GM21526 (cell line): ENCODE measurements around the gene SREBF1.
"Not testable (repeated sequence)": the region's sequence is repeated elsewhere in the genome, so short reads cannot be mapped to it uniquely, and the experiment has no call there.

Experiments
- ATAC-seq: cut with Tn5 transposase; IDR thresholded peaks from one replicate; pipeline ENCODE4 v1.9.1; 2021; ENCODE audit warnings: moderate library complexity; ENCODE audit not compliant: unreplicated experiment, low FRiP score

The SREBF1 gene

DNA sequence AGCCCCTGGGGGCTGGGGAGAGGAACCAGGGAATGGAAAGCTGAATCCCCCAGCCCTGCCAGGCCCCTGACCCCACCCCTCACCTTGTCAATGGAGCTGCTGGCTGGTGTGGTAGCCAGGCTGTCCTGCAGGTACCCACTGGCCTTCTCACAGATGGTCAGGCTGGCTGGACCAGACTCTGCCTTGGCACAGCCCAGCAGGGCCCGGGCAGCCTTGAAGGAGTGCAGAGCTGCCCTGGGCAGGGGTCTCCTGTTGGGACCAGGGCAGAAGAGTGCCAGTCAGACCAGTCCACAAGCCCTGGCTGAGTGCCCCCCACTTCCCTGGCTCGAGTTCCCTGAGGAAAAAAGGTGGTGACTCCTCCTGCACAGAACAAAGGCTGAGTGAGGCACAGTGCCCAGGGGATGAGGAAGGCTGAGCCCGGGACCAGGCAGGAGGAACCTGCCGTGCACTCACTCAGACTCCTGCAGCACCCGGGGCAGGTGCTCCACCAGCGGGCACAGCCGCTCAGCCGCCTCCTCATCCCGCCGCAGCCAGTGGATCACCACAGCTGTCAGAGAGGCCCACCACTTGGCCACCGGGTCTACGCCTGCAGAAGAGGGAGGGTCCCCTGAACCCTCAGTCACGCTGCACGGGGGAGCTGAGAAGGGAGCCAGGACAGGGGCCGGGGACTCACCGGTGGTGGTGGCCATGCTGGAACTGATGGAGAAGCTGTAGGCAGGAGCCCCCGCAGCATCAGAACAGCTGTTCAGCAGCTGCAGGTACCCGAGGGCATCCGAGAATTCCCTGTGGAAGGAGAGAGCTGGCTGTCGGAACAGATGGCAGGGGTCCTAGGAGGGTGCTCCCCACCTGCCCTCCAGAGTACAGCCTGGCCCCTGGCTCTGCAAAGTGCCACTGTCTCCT, 22.4 kb downstream of the SREBF1 start:
- no peak for ATAC-seq

DNA sequence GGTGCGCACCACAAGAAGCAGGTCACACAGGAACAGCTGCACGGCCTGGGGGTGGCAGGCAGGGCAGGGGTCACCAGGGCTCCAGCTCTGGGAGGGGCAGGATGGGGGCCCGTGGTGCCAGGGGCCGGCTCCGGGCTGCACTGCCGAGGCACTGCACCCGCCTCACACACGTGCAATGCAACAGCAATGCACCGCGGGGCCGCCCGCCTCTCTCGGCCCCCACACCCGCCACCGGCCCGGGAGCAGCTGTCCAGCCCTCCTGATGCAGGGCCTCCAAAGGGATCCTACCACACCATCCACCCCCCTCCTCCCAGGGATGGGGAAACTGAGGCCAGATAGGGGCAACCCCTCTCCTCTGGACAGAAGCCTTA, 23.1 kb downstream of the SREBF1 start:
- no peak for ATAC-seq

DNA sequence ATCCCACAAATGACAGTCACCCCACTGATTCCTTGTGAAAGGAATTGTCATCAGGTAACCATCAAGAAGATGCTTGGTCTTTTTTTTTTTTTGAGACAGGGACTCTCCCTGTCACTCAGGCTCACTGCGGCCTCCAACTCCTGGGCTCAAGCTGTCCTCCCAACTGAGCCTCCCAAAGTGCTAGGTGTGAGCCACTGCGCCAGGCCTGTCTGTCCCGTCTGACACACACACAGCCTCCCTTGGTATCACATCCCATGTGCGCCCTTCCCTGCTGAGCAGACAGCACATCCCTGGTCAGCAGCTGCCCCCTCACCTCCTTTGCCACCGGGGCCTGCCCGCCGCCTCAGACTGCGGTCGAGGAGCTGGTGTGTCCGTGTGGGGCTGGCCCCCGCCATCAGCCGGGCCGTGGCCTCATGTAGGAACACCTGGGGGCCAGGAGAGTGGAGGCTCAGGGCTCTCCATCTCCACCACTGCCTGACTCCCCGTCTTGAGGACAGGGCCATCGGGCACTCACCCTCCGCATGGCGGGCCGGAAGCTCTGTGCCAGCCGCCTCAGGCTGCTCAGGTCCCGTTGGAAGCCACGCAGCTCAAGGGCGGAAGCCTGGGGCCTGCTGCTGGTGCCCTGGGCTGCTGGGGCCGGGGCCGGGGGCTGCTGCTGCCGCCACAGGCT, 23.6 kb downstream of the SREBF1 start:
- no peak for ATAC-seq

DNA sequence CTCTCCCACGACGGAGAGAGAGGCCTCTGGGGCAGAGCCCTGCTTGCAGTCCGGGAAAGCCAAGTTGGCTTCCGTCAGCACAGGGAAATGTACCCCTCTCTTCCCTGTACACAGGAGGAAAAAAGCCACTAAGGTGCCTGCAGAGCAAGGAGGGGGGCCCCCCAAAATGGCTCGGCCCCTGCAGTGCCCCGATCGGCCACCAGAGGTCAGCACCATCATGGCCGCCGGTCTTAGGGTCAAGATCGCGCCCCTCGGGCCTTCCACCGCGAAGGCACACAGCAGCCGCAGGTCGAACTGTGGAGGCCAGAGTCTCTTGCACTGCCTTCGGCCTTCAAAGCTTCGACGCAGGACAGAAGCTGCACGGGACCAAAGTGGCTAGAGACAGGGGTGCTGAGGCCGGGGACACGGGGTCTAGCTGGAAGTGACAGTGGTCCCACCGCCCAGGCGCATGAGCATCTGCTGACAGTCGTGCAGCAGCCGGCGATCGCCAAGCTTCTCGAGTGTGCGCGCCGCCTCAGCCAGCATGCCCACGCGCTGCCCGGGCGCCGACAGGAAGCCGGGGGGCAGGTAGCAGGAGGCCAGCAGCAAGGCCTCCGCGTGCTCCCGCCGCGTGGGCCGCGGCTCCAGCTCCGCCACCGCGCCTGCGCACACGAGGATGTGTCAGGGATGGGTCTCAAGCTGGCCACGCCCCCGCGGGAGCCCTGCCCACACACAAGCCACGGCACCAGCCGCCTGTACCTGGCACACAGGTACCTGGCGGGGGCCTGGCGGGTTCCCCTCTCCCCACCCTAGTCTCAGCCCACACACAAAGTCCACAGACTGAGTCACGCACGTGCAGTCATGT, 24.4 kb downstream of the SREBF1 start:
- ATAC-seq, result no peak

DNA sequence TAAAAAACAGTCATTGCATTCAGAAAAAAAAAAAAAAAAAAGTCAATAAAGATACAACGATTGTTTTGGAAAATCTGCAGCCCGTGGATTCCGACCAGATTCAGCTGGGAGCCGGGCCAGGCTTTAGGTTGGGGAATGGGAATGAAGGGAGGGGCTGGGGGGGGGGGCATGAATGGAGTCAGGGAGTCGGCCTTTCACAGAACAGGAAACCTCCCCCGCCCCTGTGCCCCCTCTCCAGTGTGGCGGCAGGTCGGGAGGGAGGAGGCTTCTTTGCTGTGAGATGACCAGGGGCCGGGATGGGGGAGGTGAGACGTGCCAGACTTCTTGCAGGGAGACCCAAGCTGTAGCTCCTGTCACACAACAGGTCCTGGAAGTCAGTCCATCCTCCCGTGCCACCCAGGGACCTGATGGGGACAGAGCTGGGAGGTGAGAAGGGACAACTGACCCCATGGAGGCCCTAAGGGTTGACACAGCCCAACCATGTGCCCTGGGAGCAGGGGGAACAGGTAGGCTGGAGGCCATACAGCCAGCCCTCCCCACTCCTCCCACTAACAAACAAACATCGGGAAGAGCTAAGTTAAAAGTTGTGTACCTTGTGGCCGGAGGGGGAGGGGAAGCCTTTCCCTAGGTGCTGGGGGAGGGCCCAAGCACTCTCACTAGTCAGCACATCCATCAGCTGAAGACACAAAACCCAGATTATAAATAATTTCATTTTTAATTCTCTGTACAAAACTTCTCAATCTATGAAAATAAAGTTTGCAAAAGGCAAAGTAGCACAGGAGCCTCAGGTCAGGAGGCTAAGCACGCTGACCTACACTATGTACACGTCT, 25.2 kb downstream of the SREBF1 start:
- no peak for ATAC-seq

DNA sequence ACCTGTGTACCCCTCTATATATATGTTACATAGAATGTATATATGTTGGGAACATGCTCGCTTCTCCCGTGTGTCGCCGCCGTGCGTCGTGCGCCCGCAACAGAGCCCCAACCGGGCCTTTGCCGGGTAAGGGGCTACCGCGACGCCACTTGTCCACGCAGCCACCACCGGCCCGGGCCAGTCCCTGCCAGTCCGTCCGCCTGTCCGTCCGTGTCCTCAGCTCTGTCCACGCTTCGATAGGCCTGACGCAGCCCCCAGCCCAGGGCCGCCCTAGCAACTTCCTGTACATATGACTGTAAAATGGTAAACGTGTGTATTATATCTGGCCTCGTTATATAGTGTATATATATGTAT, 25.9 kb downstream of the SREBF1 start:
- ATAC-seq, result no peak

DNA sequence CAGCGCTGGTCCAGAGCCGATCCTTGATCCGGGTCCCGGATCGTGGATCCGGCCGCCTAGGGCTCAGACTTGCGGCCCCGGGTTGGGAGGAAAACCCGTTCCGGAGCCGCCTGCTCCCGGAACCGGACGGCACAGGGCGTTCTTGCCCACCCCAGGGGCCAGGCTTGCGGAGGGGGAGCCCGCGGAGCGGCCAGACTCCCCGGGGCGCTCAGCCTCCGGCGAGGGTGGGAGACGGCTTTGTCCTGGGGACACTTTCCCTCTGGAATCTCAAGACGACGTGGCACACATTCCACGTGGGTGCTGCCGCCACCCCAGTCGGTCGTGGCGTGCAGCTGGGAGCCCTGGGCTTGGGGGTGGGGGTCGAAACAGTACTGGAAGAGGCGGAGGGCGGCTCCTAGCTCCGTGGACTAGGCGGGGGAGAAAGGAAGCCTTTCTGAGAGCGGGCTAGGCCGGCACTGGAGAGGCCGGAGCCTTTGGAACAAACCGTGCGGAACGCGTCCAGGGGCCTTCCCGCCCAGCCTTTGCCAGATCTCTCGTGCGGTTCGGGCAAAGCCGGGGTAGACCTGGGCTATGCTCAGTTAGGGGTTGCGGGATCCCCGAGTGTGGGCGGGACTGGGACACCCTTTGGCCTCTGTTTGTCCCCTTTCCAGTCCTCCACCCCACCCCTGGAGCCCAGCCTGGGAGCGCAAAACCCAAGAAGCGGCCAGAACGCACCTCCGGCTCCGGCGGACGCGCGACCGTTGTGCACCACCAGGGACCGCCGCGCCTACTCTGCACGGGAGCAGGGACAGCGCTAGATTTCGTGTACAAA, 26.5 kb downstream of the SREBF1 start:
- no peak for ATAC-seq

DNA sequence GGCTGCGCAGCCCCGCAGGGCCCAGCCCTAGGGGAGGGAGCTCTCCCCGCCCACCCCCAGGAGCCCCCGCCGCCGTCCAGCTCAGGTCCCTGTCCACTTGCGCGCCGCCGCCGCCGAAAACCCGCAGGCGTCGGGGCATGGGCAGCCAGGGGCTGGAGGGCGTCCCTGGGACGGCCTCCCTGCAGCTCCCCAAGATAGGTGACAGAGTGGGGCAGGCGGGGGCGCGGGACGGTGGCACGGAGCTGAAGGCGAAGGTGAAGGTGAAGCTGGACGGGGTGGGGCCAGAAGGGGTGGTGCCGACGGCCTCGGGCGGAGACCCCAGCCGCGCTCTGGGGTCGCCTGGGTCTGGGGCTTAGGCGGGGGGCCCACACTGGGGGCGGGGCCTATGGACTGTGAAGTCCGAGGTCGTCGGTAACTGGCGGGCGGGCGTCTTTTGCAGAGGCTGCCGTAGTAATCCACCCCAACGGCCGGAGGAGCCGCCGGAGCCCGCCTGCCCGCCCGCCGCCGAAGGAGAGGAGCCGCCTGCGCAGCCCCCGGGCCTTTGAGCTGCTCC, 27.2 kb downstream of the SREBF1 start:
- no peak for ATAC-seq

DNA sequence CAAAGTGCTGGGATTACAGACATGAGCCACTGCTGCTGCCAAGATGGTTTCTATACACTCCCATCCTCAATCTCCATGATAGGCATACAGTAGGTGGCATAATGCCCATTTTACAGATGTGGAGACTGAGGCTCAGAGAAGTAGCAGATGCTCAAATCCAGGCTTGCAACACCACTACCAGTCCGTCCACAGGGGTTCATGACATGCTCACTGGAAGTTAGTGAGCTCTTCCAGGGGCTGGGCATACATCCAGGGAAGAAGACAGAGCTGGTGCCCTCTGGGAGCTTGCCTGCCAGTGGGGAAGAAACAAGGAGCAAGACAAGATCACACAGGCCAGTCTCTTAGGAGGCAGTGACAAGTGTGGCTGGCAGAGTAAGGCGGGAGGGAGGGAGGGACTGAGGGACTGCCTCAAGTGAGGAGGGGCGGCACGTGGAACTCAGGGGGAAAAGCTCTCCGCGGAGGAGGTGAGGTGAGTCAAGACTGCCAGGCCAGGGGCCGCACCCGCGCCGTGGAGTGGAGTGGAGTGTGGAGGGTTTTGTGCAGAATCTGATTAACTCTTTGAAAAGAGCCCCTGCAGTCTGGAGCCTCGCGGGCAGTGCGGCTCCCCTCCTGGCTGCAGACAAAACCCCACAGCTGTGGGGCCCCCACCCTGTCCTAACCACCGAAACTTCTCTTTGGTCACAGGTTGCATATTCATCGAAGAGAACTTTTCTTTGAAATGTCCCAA, 27.9 kb downstream of the SREBF1 start:
- no peak for ATAC-seq

DNA sequence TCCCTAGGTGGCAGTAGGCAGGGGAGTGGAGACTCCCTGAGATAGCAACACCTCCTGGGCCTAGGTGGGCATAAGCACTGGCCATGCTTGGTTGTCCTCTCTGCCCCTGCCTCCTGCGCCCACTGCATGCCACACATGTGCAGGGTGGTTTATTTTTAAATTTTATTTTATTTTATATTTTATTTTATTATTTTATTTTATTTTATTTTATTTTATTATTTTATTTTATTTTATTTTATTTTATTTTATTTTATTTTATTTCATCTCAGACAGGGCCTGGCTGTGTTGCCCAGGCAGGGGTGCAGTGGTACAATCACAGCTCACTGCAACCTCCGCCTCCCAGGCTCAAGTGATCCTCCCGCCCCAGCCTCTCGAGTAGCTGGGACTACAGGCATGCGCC, 28.6 kb downstream of the SREBF1 start:
- ATAC-seq, result not testable (repeated sequence)

DNA sequence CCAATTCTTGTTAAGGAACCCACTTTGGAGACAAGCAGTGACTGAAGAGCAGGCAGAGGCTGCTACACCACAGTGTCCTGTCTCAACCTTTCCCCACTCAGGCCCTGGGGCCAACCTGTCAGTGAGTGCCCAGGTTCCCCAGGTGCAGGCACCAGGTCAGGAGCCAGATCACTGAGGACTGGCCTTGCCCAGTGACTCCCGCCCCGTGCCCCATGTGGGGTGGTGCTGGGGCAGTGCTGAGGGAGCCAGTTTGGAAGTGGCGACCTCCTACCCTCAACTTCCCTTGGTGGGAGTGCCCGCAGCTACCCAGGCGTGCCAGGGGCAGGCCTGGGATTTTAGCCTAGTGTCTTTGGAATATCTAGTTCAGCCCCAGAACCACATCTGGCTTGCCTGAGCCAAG, 29.3 kb downstream of the SREBF1 start:
- no peak for ATAC-seq

DNA sequence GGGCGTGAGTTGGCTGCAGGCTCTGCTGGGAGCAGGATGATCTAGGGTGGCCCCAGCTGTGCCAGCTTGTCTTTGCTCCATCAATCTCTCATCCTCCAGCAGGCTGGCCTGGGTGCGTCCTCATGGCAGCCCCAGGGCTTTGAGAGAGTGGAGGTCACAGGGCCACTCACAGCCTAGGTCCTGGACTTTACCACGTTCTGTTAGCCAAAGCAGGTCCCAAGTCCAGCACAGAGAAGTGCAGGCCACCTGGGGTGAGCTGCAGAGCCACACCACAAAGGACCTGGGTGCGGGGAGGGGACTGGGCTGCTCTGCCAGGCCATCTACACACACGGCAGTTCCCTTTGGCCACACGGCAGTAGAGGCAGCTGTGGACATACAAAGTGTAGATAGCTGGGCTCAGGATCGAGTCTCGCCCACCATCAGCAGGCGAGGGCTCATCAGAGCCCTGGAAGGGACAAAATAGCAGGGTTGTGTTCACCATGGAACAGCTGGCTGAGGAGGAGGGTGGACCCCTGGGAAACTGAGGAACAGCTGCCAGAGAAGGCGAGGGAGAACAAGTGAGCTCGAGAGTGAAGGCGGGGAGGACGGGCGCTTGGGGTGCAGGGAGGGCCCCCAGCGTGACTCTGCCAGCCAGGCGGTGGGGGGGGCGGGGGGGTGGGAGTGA, 30.0 kb downstream of the SREBF1 start:
- no peak for ATAC-seq

DNA sequence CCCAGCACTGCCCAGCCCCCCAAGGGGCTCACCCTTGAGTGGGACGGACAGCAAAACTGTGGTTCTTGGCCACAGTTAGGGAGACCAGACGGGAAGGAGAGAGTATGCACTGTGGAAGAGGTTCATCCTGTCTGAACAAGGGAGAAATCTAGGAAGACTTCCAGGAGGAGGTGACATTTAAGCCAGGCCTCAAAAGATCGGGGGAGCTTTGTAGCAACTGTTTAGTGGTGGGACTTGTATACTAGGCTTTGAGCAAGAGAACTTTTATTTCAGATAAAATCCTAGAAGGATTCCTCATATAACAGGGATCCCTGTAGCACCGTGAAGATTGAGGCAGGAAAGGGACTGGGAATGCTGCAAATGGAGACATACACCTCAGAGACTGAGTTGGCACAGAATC, 30.8 kb downstream of the SREBF1 start:
- no peak for ATAC-seq

DNA sequence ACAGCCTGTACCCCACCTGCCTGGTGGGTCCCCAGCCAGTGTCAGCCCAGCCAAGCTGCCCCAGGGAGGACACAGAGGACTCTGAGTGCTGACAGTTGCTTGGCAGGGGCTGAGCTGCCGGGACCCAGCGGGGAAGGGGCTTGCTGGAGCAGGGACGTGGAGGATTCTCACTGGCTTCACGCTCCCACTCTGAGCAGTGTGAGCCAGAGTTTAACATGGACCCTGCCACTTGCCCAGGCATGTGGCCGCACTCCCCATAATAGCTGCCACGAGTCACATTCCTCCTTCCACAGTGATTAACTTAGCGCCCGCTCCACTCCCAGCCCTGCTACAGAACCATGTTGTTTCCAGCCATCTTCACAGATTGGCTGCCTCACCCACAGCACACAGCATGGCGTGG, 31.2 kb downstream of the SREBF1 start:
- ATAC-seq, result no peak

DNA sequence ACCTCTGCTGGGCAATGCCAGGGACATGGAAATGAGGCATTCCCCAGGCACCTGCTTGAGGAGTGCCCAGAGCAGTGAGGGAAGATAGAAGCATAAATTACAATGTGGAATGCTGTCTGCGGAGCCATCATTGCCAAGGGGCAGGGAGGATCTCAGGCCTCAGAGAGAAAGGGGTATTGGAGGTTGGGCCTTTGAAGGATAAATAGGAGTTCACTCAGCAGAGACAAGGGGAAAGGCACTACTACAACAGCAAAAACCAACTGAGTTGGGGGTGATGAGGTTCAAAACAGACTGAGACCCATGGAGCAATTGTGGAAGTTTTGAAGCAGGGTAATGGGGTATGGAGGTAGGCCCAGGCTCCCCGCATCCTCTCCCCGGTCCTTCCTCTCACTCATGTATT, 32.8 kb downstream of the SREBF1 start:
- no peak for ATAC-seq

DNA sequence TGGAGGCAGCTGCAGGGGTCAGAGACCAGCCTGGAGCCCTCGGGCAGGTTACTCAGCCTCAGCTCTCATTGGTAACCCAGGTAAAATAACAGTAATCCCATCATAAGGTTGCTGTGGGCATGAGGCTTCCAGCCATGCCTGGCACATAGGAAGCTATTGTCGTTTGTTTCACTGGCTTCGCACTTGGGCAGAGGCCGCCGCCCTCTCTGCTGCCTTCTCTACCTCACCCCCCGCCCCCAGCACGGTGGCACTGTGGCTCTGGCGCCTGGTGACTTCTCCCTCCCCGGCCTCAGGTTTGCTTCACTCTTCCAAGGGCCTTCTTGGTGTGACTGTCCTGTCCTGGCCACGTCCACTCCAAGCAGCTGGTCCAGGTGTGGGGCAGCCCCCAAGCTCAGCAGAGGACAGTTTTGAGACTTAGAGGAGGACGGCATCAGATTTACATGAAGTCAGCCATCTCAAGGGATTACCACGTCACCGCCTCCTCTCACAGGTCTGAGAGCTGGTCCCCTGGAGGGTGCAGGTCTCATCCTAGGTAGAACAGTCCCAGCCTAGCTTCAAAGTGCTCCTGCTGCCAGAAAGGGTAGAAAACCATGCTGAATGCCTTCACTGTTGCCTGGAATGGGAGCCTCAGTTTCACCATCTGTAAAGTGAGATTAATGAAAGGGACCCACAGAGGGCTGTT, 34.8 kb downstream of the SREBF1 start:
- no peak for ATAC-seq

DNA sequence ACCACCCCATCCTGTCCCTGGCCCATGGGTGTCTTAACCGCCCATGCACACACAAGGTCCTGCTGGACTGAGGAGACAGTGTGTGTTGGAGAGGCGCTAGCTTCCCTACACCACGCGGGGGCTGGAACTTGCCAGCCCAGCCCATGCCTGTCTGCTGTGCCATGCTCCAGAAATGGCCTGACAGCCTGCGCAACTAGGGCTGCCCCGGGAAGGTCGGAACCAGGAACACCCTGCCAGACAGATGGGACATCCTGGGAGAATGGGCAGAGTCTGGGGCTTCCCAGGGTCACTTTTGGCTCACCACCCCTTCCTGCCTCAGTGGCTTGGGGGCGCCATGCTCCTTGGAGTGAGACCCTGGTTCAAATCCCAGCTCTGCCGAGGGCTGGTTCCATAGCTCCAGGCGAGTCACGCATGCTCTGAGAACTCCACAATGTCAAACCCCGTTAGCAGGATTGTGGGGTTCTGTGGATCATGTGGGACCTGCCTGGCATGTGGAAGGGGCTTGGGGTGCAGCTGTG, 36.2 kb downstream of the SREBF1 start:
- no peak for ATAC-seq
